Measurements from ENCODE around the gene RASL11A.

DNA sequence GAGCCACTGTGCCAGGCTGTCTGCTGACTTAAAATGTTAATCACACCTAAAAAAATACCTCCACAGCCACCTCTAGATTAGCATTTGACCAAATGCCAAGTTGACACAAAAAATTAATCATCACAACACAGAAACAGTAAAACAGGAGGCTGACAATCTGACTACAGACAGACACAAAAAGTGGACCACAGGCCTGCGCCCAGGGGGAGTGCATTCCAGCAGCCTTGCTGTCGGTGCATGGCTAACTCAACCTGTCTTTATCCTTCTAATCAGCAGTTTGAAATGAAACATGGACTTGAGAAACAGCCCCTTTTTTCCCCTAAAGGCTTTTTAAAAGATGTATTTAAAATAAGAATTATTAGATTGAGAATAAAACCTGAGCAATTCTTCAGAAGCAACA, 34.0 kb downstream of the RASL11A start:
- TF ChIP-seq EZH2phosphoT487 (IDR thresholded peaks at IDR 0.05) (no peak), CTCF (IDR thresholded peaks at IDR 0.05) (no peak)
